HL-60/S4 (cell line): ENCODE results near the gene OR10K1.

Experiments used
- in situ Hi-C: fragments of 300-500 bp; cut with MboI; formaldehyde crosslinking; loops from 2 replicates; pipeline ENCODE4 v1.14.3; 2022; ENCODE audit warnings: low sequenced_read_pairs

OR10K1 gene

DNA sequence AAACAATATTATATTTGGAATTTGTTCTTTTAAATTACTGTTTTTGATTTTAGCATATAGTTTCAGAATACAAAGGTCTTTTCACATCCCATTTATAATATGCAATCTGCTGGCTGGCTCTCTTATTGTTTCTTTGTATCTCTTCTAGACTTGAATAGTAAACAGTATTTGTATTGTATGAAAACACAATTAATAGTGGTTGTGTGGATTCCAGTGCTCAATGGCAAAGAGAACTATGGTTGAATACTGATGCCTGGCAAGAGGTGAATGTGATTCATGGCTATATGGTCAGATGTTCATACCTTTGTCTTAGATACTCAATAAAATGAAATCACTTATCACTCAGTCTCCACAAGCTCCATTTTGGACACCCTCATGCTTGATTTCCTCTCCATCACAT lies 55.3 kb downstream of the OR10K1 start:
- in situ Hi-C loops, result loop anchor here (10.0 kb wide), 1 partner anchor 478 kb away; no protein-coding TSS in a partner anchor
